K562 (cell line): ENCODE results near the gene PITPNC1. TPM values are rescaled to one million over a fixed set of nuclear protein-coding genes. Genes with fewer than 3 reads are reported as not detected.

Experiments
- ATAC-seq: fragments of 200-7000 bp; cut with Tn5 transposase; 3 replicates; pipeline ENCODE4 v1.9.1; 2020; ENCODE audit warnings: moderate library complexity
- BruUV-seq: library from RNA; stranded (reverse); fragments of 400-500 nt; replicated peaks from 2 replicates; lab custom pipeline; 2021; lab: Mats Ljungman, UMichigan
- CTCF ChIA-PET: fragments of 300-600 bp; formaldehyde crosslinking; extraction: SDS; loops from one replicate; lab custom pipeline; 2021; ENCODE audit warnings: low intra/inter-chr PET ratio; lab: Yijun Ruan, JAX
- POLR2A ChIA-PET: fragments of 300-600, 350-650 bp; sonication (Branson Sonifier 250); formaldehyde crosslinking; extraction: SDS; loops from one replicate; lab custom pipeline; 2021; ENCODE audit warnings: antibody characterized with exemption, inconsistent platforms; lab: Yijun Ruan, JAX
- DNase-seq, 4 experiments: peaks; one replicate each; pipeline versions ENCODE4 v3.0.0 to v3.0.0-alpha.2; 2011 to 2018; ENCODE audit warnings: low spot score in 3 of 4, mixed read lengths in 3 of 4; ENCODE audit errors: extremely low read depth in 1 of 4
- FAIRE-seq: peaks from 2 replicates; lab custom pipeline; 2011; peaks lifted over from hg19 to GRCh38; lab: Jason Lieb, UNC
- H2AFZ ChIP-seq: 2 replicates; pipeline ENCODE4 v1.6.0; 2011; ENCODE audit warnings: low read depth, low read length, control low read depth, inconsistent platforms
- H3K27ac ChIP-seq: fragments of 200-600 bp; 3 replicates; pipeline ENCODE4 v1.8.0; 2011; ENCODE audit warnings: low read depth, mild to moderate bottlenecking, control low read depth, inconsistent platforms, low read length, moderate library complexity, mixed read lengths; ENCODE audit errors: extremely low read depth
- H3K27me3 ChIP-seq, 2 experiments: fragments of 300-600 bp in 1 of 2; 2 replicates in 1 of 2; 3 replicates in 1 of 2; pipeline versions ENCODE4 v1.6.0 to v1.8.0; 2011; ENCODE audit warnings: inconsistent platforms in 2 of 2, low read length in 2 of 2, mild to moderate bottlenecking in 1 of 2, mixed read lengths in 1 of 2, moderate library complexity in 1 of 2; ENCODE audit not compliant: control insufficient read depth in 2 of 2, insufficient read depth in 2 of 2
- H3K36me3 ChIP-seq: fragments of 300-600 bp; 3 replicates; pipeline ENCODE4 v1.8.0; 2011; ENCODE audit warnings: mild to moderate bottlenecking, low read length, inconsistent platforms; ENCODE audit not compliant: control insufficient read depth, insufficient read depth
- H3K4me1 ChIP-seq, 2 experiments: fragments of 200-600 bp in 1 of 2; replicated peaks in 1 of 2; 2 replicates in 1 of 2; 3 replicates in 1 of 2; pipeline versions ENCODE4 v1.5.1 to v1.8.0; 2011; ENCODE audit warnings: inconsistent platforms in 2 of 2, low read length in 2 of 2, mild to moderate bottlenecking in 1 of 2, mixed read lengths in 1 of 2, moderate library complexity in 1 of 2; ENCODE audit not compliant: control insufficient read depth in 2 of 2, insufficient read depth in 2 of 2
- H3K4me2 ChIP-seq: 2 replicates; pipeline ENCODE4 v1.6.1; 2011; ENCODE audit warnings: low read length, control low read depth, inconsistent platforms, mixed read lengths; ENCODE audit not compliant: insufficient read depth
- H3K4me3 ChIP-seq: fragments of 200-600 bp; sonication (generic), shearing (Covaris generic); 2 replicates; pipeline ENCODE4 v1.5.1; 2016; ENCODE audit warnings: control low read depth, inconsistent platforms
- H3K79me2 ChIP-seq: fragments of 200-600 bp; 3 replicates; pipeline ENCODE4 v1.8.0; 2011; ENCODE audit warnings: low read length, inconsistent platforms; ENCODE audit not compliant: control insufficient read depth, insufficient read depth
- H3K9ac ChIP-seq, 2 experiments: 2 replicates each; pipeline versions ENCODE4 v1.6.0 to v1.6.1; 2011; ENCODE audit warnings: low read depth in 2 of 2, low read length in 2 of 2, control low read depth in 1 of 2, inconsistent platforms in 1 of 2, mild to moderate bottlenecking in 1 of 2, mixed read lengths in 1 of 2; ENCODE audit not compliant: insufficient read depth in 1 of 2
- H3K9me1 ChIP-seq: one replicate; pipeline ENCODE4 v1.6.0; 2011; ENCODE audit warnings: inconsistent platforms, mild to moderate bottlenecking, low read length, moderate library complexity; ENCODE audit not compliant: control insufficient read depth, insufficient read depth
- H3K9me3 ChIP-seq: replicated peaks from 2 replicates; pipeline ENCODE4 v1.5.1; 2011; ENCODE audit warnings: low read depth, low read length, inconsistent platforms; ENCODE audit not compliant: control insufficient read depth, insufficient read depth
- H4K20me1 ChIP-seq: replicated peaks from 2 replicates; pipeline ENCODE4 v1.6.1; 2011; ENCODE audit warnings: low read length, inconsistent platforms, mixed read lengths; ENCODE audit not compliant: control insufficient read depth, insufficient read depth
- FIP1L1 ChIP-seq: fragments of 200-400 bp; formaldehyde crosslinking; IDR thresholded peaks from 2 replicates; pipeline ENCODE4 v1.6.1; 2018; ENCODE audit warnings: mild to moderate bottlenecking, low read depth, low read length; ENCODE audit not compliant: poor library complexity, severe bottlenecking
- PTRF ChIP-seq: fragments of 450-650 bp; IDR thresholded peaks from 2 replicates; pipeline ENCODE4 v1.6.1; 2016; ENCODE audit warnings: mild to moderate bottlenecking, missing genetic modification characterization, missing compliant biosample characterization
- TRIM28 ChIP-seq: fragments of 450-650 bp; IDR thresholded peaks from 2 replicates; pipeline ENCODE4 v1.6.1; 2017
- ZKSCAN3 ChIP-seq: fragments of 250-450 bp; sonication (Bioruptor Pico); IDR thresholded peaks from 2 replicates; pipeline ENCODE4 v1.4.0; 2020
- ZNF77 ChIP-seq: fragments of 250-450 bp; sonication (Bioruptor Pico); IDR thresholded peaks from 2 replicates; pipeline ENCODE4 v1.5.0; 2020
- WGBS: fragments of 100-300 bp; shearing (Covaris generic); methylation state at CpG from one replicate; pipeline ENCODE4 v1.1.6; 2016; ENCODE audit warnings: low coverage, mixed read lengths; ENCODE audit not compliant: insufficient coverage; ENCODE audit errors: missing lambda C conversion rate; 5-methylcytosine and 5-hydroxymethylcytosine counted together
- in situ Hi-C: fragments of 300-500 bp; cut with MboI; formaldehyde crosslinking; loops from 4 replicates; pipeline ENCODE4 v1.15.0; 2018; ENCODE audit warnings: inconsistent platforms, mixed read lengths
- intact Hi-C: fragments of 100-400 bp; cut with micrococcal nuclease; formaldehyde crosslinking; loops from 2 replicates; pipeline ENCODE4 v1.14.2; 2022
- polyA plus RNA-seq, 8 experiments: library from polyadenylated mRNA; depleted of rRNA in 4 of 8; stranded (reverse) in 5 of 8; unstranded in 3 of 8; fragments of >200 nt; fragmentation: Nextera tagmentation in 2 of 8; fragmentation: Illumina TruSeq in 1 of 8; extraction: Ambion mirVana in 2 of 8; extraction: Trizol in 1 of 8; gene quantifications; 2 replicates each; pipeline versions ENCODE4 v1.2.1 to v1.2.3, GENCODE V29; 2011 to 2014; ENCODE audit warnings: inconsistent platforms in 1 of 8, missing spikeins in 1 of 8
- total RNA-seq, 7 experiments: library from RNA; depleted of rRNA in 6 of 7; stranded (reverse); fragments of >200 nt in 6 of 7; fragmentation: Illumina TruSeq in 2 of 7; extraction: Trizol in 2 of 7; gene quantifications; 2 replicates each; pipeline versions ENCODE4 v1.2.1 to v1.2.3, GENCODE V29; 2011 to 2021; ENCODE audit warnings: low replicate concordance in 1 of 7
- TF ChIP-seq, protein P1 (sequence below): fragments of 250-450 bp; sonication (Bioruptor Pico); IDR thresholded peaks from 2 replicates; pipeline ENCODE4 v1.8.0; 2021; ENCODE audit warnings: moderate library complexity, mild to moderate bottlenecking, inconsistent platforms
- TF ChIP-seq, protein P2 (sequence below): sonication (generic); formaldehyde crosslinking; IDR thresholded peaks from 2 replicates; pipeline ENCODE4 v1.8.0; 2023; ENCODE audit warnings: mild to moderate bottlenecking, missing genetic modification reagents
- TF ChIP-seq, protein P3 (sequence below): fragments of 250-450 bp; sonication (Bioruptor Pico); IDR thresholded peaks from 2 replicates; pipeline ENCODE4 v1.4.0; 2020; ENCODE audit warnings: mild to moderate bottlenecking, moderate library complexity

PITPNC1 gene
- total and polyA plus RNA-seq, 9 of the 15 experiments (the other 6 are each of a cell fraction or from before 2014, with no cell fraction given) = 0.11 to 1.1 (median 0.65) TPM

DNA sequence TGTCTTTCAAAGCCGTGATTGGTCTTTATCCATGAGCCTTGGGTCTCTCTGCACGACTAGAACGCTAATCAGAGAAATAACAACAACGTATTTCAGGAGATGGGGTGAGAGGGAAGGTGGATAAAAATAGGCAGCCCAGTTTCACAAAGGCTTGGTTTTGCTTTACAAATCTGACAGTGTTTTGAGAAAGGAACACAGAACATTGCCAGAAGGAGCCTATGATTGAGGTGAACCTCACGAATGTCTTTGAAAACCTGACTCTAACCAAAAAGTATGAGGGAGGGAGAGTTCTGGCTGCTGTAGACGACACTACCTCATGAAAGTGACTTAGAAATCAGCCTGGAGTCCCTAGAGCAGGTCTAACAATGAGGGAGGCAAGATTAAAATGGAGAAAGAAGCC, 302.6 kb downstream of the PITPNC1 start:
- H3K4me2 ChIP-seq = no peak overlapping the region
- no peak overlapping the region for H2AFZ ChIP-seq
- H3K9me1 ChIP-seq = no peaks in the 10 kb centered on the region
- DNase-seq (no peak), ATAC-seq (no peak), FAIRE-seq (no peak)
- H3K79me2 ChIP-seq = no peaks in the 10 kb centered on the region
- intact Hi-C loops (no loop called here), in situ Hi-C loops (loop anchor here (25.0 kb wide), 1 partner anchor 292 kb away; the partner anchor contains the start of gene PITPNC1)
- H3K4me1 ChIP-seq = peaks cover 0 to 4% of the 10 kb centered on the region in 2 experiments; a peak in 1 of 5 replicates
- no peaks in the 10 kb centered on the region for H3K36me3 ChIP-seq
- POLR2A ChIA-PET = no interaction called here
- CTCF ChIA-PET = interaction anchor here (0.6 kb wide), 1 partner anchor 654 kb away, joined by 3 read pairs; no protein-coding TSS in a partner anchor
- H4K20me1 ChIP-seq = 0 out of 2 replicates have a peak, but pooled peaks cover 5% of the 10 kb centered on the region
- H3K9me3 ChIP-seq = no peaks in the 10 kb centered on the region
- H3K9ac ChIP-seq = no peak overlapping the region
- H3K27ac ChIP-seq = no peak overlapping the region
- H3K4me3 ChIP-seq = no peak overlapping the region
- H3K27me3 ChIP-seq = peaks cover 23 to 36% of the 10 kb centered on the region in 2 experiments
- no peak for TF ChIP-seq ZKSCAN3 (CRISPR knock-in tag)
- no peak for TF ChIP-seq PTRF (tag)
- TF ChIP-seq, protein P1, sequence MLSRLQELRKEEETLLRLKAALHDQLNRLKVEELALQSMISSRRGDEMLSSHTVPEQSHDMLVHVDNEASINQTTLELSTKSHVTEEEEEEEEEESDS = no peak
- no peak for TF ChIP-seq TRIM28
- no TSS peak for BruUV-seq
- WGBS = 2% methylated on average over 6 of the region's 6 CpGs

DNA sequence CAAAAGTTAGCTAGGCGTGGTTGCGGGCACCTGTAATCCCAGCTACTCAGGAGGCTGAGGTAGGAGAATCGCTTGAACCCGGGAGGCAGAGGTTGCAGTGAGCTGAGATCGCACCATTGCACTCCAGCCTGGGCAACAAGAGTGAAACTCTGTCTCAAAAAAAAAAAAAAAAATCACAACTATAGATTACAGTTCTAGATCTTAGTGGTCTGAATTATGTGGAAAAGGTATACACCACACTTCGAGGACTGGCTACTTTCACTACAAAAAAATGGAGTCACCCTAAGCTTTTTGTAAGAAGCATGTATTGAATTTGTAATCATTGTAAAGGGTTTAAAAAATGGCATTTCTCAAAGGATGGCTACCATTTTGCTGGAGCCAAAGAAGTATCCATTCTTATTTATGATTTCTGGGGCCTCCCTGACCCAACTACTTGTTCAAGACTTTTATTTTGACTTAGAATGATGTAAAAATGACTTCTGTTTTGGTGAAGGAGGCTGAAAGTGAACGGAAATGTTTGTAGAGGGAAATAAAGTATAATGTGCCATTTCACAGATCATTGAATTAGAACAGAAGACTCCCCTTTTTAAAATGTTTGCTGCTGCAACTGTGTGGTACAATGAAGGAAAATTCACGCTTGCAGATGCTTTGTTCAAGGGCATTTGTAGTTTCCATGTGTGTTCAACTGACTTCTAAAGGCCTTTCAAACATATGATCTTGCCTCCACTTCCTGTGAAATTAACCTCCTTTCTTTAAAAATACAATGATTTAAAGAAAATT, 303.6 kb downstream of the PITPNC1 start:
- no peak overlapping the region for H3K9ac ChIP-seq
- TF ChIP-seq ZNF77 (CRISPR knock-in tag) = no peak
- TF ChIP-seq, protein P2, sequence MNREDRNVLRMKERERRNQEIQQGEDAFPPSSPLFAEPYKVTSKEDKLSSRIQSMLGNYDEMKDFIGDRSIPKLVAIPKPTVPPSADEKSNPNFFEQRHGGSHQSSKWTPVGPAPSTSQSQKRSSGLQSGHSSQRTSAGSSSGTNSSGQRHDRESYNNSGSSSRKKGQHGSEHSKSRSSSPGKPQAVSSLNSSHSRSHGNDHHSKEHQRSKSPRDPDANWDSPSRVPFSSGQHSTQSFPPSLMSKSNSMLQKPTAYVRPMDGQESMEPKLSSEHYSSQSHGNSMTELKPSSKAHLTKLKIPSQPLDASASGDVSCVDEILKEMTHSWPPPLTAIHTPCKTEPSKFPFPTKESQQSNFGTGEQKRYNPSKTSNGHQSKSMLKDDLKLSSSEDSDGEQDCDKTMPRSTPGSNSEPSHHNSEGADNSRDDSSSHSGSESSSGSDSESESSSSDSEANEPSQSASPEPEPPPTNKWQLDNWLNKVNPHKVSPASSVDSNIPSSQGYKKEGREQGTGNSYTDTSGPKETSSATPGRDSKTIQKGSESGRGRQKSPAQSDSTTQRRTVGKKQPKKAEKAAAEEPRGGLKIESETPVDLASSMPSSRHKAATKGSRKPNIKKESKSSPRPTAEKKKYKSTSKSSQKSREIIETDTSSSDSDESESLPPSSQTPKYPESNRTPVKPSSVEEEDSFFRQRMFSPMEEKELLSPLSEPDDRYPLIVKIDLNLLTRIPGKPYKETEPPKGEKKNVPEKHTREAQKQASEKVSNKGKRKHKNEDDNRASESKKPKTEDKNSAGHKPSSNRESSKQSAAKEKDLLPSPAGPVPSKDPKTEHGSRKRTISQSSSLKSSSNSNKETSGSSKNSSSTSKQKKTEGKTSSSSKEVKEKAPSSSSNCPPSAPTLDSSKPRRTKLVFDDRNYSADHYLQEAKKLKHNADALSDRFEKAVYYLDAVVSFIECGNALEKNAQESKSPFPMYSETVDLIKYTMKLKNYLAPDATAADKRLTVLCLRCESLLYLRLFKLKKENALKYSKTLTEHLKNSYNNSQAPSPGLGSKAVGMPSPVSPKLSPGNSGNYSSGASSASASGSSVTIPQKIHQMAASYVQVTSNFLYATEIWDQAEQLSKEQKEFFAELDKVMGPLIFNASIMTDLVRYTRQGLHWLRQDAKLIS (CRISPR knock-in tag) = no peak
- TF ChIP-seq, protein P3, sequence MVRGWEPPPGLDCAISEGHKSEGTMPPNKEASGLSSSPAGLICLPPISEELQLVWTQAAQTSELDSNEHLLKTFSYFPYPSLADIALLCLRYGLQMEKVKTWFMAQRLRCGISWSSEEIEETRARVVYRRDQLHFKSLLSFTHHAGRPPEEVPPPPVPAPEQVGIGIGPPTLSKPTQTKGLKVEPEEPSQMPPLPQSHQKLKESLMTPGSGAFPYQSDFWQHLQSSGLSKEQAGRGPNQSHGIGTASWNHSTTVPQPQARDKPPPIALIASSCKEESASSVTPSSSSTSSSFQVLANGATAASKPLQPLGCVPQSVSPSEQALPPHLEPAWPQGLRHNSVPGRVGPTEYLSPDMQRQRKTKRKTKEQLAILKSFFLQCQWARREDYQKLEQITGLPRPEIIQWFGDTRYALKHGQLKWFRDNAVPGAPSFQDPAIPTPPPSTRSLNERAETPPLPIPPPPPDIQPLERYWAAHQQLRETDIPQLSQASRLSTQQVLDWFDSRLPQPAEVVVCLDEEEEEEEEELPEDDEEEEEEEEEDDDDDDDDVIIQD = no peak
- TF ChIP-seq FIP1L1 = no peak

More for the DNA sequence above, 303.6 kb downstream of the PITPNC1 start:
- BruUV-seq = no TSS peak
- Histone ChIP-seq H3K27ac (no peak overlapping the region), H3K36me3 (no peaks in the 10 kb centered on the region), H3K4me2 (no peak overlapping the region), H3K9me3 (no peaks in the 10 kb centered on the region), H3K27me3 (peaks cover 22 to 31% of the 10 kb centered on the region in 2 experiments), H4K20me1 (0 out of 2 replicates have a peak, but pooled peaks cover 5% of the 10 kb centered on the region), H3K4me3 (no peak overlapping the region), H3K9me1 (no peaks in the 10 kb centered on the region), H3K4me1 (peaks cover 0 to 4% of the 10 kb centered on the region in 2 experiments; a peak in 1 of 5 replicates), H2AFZ (no peak overlapping the region), H3K79me2 (no peaks in the 10 kb centered on the region)
- intact Hi-C loops (no loop called here), in situ Hi-C loops (loop anchor here (25.0 kb wide), 1 partner anchor 293 kb away; the partner anchor contains the start of gene PITPNC1)
- FAIRE-seq = no peak
- ChIA-PET CTCF (no interaction called here), POLR2A (no interaction called here)
- ATAC-seq = no peak
- no peak for DNase-seq
- WGBS = 0% methylated on average over 7 of the region's 8 CpGs
